Occipital lobe (tissue), 2 donors: ENCODE data around the gene CENPVL3. TPM values are rescaled to one million over a fixed set of nuclear protein-coding genes. Genes with fewer than 3 reads are reported as not detected.
"Not testable (repeated sequence)": the region's sequence is repeated elsewhere in the genome, so short reads cannot be mapped to it uniquely, and the experiment has no call there.

Source experiments
- DNase-seq: peaks from one replicate; lab custom pipeline; 2025; lab: John Stamatoyannopoulos, UW
- total RNA-seq: library from RNA; depleted of rRNA; stranded (reverse); fragments of >200 nt; gene quantifications from one replicate; pipeline ENCODE4 v1.2.3, GENCODE V29; 2014

The CENPVL3 gene
- 0.47 TPM for total RNA-seq

DNA sequence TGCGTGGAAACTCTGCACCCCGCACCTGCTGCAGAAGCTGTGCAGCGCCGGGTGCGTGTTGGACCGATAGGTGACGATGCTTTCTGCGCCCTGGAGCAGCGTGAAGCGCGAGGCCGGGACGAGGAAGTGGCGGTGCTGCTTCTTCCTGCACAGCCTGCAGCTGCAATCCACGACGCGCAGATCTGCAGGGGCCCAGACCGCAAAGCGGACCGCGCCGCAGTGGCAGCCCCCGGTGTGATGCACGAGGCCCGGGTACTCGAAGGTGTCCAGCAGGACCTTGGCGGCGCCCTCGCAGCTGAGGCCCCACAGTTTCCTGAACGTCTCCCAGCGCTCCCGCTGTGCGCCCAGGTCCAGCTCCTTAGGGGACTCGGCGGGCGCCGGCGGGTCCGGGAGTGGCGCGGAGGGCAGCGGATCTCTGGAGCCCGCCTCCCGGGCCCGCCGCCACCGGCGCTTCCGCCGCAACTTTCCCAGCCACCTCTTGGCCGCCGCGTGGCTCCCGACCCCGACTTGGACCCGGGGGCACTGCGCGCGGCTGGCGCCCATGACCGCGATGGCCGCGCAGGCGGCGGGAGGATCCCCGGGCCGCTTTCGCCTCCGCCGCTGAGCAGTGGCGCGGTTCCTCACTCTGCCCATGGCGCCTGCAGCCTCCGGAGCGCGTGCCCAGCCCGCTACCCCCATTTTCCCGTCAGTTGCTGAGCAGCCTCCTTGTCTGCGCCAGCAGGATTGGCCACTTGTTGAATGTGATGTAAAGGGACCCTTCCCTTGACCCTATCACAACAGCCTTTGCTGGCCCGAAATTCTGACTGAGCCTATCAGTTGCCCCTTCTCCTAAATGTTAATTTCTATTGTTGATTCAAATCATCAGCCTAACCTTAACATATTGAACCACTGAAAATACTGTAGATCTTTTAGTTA is at the start of gene CENPVL3:
TSS of gene CENPVL3 (minus strand) at position 672 of the 915 bp plus-strand sequence. CDS start at position 633, 39 bp downstream.
- not testable (repeated sequence) for DNase-seq

- no peak for DNase-seq
Observed at GRCh38 chrX:51665981-51666380, 47.3 kb upstream of the CENPVL3 start.

DNA sequence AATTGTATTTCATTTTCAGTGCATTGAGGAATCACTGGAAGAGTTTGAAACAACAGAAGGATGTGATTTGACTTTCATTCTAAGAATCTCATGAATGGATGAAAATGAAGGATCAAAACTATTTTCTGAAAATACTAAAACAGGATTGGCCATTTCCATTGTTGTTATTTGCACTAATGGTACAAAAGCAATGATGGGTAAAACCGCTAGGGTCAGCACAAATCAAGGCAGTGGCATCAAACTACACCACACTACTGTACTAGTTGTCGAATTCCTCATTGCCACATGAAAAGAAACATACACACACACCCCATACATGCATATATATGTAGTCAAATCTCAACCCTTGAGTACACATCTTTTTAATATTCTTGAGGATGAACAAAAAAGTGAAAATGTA is 24.7 kb upstream of the CENPVL3 start:
- no peak for DNase-seq

DNA sequence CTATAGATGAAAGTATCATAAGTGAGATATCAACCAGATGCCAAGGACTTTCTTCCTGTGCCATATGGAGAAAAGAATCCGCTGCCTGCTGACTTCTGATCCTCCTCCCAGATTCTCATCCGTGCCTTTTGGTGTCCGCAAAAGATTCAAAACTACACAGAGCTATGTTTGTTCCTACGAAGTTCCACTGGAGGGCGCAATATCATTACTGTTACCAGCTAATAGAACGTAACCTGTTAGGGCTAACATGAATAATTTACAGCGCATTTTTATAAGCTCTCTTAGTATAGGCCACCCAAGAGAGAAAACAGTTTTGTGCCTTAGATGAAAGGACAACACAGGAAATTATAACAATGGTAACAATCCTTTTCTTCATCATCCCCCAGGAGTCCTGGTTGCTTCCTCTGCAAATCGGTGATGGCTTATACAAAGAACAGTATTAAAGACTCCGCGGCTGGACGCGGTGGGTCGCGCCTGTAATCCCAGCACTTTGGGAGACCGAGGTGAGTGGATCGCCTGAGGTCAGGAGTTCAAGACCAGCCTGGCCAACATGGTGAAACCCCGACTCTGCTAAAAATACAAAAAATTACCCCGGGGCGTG is 22.8 kb upstream of the CENPVL3 start:
- DNase-seq, result no peak

- not testable (repeated sequence) for DNase-seq
Observed at GRCh38 chrX:51636511-51636910, 17.8 kb upstream of the CENPVL3 start.

DNA sequence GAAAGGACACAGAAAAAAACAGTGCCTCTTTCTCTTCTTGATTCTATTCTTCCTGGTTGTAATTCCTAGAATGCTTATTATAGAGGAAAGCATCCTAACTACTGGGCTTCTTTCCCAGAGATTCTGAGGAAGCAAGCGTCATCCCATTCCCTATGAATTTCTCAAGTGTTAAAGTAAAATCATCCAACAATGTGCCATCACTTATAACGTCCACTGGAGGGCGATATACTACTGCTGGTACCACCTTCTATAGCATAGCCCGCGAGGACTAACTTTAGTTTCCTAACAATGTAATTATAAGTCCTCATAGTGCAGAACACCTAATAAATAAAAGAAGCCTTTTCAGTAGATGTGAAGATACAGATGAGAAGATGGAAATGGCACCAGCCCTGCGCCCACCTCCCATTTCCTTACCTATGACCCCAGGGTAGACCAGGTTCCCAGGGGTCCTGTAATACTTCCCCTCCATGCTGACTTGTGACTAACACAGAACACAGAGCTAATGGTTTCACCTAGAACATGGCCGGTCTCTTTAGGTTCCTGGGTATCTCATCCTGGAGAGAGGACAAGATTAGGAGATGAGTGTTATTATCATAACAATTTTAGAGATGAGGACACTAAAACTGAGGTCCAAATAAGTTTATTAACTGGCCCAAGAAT is 4.2 kb downstream of the CENPVL3 start:
- no peak for DNase-seq

- DNase-seq, result no peak
Observed at GRCh38 chrX:51608766-51609165, 9.9 kb downstream of the CENPVL3 start.

GRCh38 chrX:51608126-51608525 is 10.6 kb downstream of the CENPVL3 start:
- peak; percentile 4 for DNase-seq

DNA sequence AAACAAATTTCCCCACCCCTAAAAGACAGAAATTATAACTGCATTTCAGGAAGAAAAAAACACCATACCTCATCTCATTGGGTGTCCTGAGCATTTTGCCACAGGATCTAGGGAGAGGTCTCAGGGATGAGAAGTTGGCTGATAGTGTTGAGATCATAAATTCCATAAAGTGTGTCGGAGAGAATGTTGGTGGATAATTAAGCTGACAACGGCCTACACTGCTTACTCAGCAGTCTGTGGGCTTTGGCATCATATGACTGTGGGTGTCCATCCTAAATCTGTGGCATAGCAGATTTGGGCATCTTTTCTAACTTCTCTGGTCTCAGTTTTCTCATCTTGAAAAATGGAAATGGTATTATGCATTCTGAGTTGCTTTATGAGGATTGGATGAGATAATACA is 12.3 kb downstream of the CENPVL3 start:
- DNase-seq, result no peak

GRCh38 chrX:51598899-51599298 is 19.8 kb downstream of the CENPVL3 start:
- DNase-seq, result no peak

- no peak for DNase-seq
Observed at GRCh38 chrX:51571874-51572273, 46.8 kb downstream of the CENPVL3 start.

DNA sequence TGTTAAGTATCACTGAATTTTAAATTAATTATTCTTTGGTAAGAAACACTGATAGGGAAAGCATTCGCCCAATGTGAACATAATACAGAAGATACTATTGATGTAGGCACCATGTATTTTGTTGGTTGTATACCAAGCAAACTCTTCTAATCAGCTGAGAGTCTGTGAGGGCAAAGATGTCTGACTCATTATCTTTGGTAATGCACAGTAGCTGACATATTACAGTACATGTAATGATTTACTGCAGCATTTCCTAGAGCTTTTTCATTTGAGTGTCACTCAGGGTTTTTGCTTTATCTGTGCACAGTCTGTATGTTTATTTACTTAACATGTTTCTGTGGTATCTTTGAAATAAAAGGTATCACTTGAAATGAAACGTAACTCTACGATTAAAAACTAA is 49.2 kb downstream of the CENPVL3 start:
- no peak for DNase-seq

DNA sequence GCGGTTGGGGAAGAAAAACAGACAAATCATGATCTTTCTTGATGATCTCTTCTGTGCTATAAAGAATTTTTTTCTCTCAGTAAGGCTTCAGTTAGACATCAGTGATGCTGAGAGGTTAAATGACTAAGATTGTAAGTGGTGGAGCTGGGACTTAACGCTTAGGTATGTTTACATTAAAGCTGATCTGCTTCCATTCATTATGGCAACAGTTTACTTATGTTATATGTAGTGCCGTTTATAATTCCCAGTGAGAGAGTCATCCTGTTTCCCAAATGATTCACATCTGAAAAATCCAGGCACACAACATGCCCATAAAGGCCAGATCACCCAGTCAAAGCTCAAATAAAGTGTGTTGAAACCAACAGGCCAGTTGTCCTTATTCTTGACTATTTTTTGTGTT is 50.1 kb downstream of the CENPVL3 start:
- DNase-seq, result no peak

Other genes with a start within 250 kb of the CENPVL3 start
- 95.8 TPM for gene NUDT11, start 122.3 kb downstream of the CENPVL3 start, total RNA-seq
- 1.7 TPM for gene CENPVL2, start 63.9 kb upstream of the CENPVL3 start, total RNA-seq
- 1.7 TPM for gene CENPVL1, start 91.6 kb upstream of the CENPVL3 start, total RNA-seq
- gene GSPT2, start 124.5 kb upstream of the CENPVL3 start, total RNA-seq, result 15.8 TPM